ENCODE measurements around the gene COL5A1.
"Not testable (repeated sequence)": the region's sequence is repeated elsewhere in the genome, so short reads cannot be mapped to it uniquely, and the experiment has no call there.

The COL5A1 gene

GRCh38 chr9:134679616-134680392, 38.2 kb downstream of the COL5A1 start:
- no peak for TF ChIP-seq ZFX (IDR thresholded peaks at IDR 0.05)
- no peak for TF ChIP-seq CTCF (conservative IDR thresholded peaks at IDR 0.05)
- H3K27ac ChIP-seq, result no peak overlapping the region

- H3K27ac ChIP-seq, result no peak overlapping the region
Observed at GRCh38 chr9:134680393-134681060, 38.9 kb downstream of the COL5A1 start.

GRCh38 chr9:134681061-134681661, 39.6 kb downstream of the COL5A1 start:
- TF ChIP-seq CTCF (conservative IDR thresholded peaks at IDR 0.05), result no peak
- no peak for TF ChIP-seq ZFX (IDR thresholded peaks at IDR 0.05)
- H3K27ac ChIP-seq, result no peak overlapping the region

More at GRCh38 chr9:134680393-134681060, 38.9 kb downstream of the COL5A1 start:
- no peak for TF ChIP-seq ZFX (IDR thresholded peaks at IDR 0.05)

GRCh38 chr9:134682026-134682425, 40.4 kb downstream of the COL5A1 start:
- H3K27ac ChIP-seq, result no peak overlapping the region
- TF ChIP-seq CTCF (conservative IDR thresholded peaks at IDR 0.05), result no peak
- TF ChIP-seq ZFX (IDR thresholded peaks at IDR 0.05), result no peak

- TF ChIP-seq ZFX (IDR thresholded peaks at IDR 0.05) (no peak), CTCF (conservative IDR thresholded peaks at IDR 0.05) (no peak)
- H3K27ac ChIP-seq, result no peak overlapping the region
Observed at GRCh38 chr9:134682651-134683364, 41.2 kb downstream of the COL5A1 start.

- TF ChIP-seq CTCF (conservative IDR thresholded peaks at IDR 0.05), result no peak
- no peak for TF ChIP-seq ZFX (IDR thresholded peaks at IDR 0.05)
- no peak overlapping the region for H3K27ac ChIP-seq
Observed at GRCh38 chr9:134683714-134684374, 42.2 kb downstream of the COL5A1 start.

- H3K27ac ChIP-seq, result no peak overlapping the region
- TF ChIP-seq CTCF (conservative IDR thresholded peaks at IDR 0.05) (no peak), ZFX (IDR thresholded peaks at IDR 0.05) (no peak)
Observed at GRCh38 chr9:134684375-134684723, 42.7 kb downstream of the COL5A1 start.

- not testable (repeated sequence) for H3K27ac ChIP-seq
Observed at GRCh38 chr9:134684941-134685340, 43.3 kb downstream of the COL5A1 start.

Data from C4-2B (cell line).